ENCODE data around the gene TBCK. TPM values are rescaled to one million over a fixed set of nuclear protein-coding genes. Genes with fewer than 3 reads are reported as not detected.

TBCK gene
- total RNA-seq, 1 experiment from 2014 or later, result 25.5 TPM

DNA sequence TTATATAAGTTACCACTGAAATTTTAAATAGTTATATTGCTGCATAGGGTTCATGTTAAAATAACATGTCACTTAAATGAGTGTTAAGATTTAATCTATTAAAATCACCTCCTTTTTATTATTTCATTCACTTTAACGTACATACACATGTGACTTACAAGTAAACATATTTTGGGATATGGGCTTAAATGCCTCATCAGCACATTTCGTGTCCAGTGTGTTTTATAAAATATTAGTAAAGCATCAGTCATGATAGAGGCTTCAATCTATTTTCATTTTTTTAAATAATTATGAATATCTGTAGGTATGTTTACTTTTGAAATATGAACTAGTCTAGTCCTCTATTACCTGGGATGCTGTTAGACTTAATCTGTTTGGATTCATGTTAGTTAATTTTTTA is 277.1 kb downstream of the TBCK start:
- ChIA-PET CTCF (no interaction called here), POLR2A (ENCODE audit: low non-redundant PET) (no interaction called here)
- no TSS peak for BruUV-seq (replicated peaks)

DNA sequence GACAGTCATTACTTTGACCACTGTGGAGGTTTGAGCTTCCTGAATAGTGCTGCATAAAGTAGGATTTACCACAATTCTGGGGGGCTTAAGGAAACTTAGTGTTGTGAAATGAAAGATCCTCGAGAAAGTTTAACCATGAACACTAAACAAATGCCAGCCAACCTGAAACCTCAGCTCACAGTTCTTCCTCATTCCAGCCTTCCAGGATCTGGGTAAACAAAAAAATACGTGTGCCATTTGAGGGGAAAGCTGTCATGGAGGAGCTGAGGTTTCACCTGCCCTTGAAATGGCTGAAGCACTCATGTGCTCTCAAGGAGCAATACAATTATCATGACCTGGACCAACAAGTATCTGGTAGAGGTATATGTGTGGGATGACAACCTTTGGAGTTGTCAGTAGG is 278.0 kb downstream of the TBCK start:
- CTCF ChIA-PET, result no interaction called here

More for the DNA sequence above, 277.1 kb downstream of the TBCK start:
- TF ChIP-seq, protein P1, sequence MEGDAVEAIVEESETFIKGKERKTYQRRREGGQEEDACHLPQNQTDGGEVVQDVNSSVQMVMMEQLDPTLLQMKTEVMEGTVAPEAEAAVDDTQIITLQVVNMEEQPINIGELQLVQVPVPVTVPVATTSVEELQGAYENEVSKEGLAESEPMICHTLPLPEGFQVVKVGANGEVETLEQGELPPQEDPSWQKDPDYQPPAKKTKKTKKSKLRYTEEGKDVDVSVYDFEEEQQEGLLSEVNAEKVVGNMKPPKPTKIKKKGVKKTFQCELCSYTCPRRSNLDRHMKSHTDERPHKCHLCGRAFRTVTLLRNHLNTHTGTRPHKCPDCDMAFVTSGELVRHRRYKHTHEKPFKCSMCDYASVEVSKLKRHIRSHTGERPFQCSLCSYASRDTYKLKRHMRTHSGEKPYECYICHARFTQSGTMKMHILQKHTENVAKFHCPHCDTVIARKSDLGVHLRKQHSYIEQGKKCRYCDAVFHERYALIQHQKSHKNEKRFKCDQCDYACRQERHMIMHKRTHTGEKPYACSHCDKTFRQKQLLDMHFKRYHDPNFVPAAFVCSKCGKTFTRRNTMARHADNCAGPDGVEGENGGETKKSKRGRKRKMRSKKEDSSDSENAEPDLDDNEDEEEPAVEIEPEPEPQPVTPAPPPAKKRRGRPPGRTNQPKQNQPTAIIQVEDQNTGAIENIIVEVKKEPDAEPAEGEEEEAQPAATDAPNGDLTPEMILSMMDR (conservative IDR thresholded peaks at IDR 0.05; ENCODE audit: low read depth, low read length), result no peak
- no peak for TF ChIP-seq EZH2 (IDR thresholded peaks at IDR 0.05; ENCODE audit: borderline replicate concordance, low read depth, low read length, poor library complexity, severe bottlenecking)
- H3K36me3 ChIP-seq (ENCODE audit: insufficient read depth, low read length, poor library complexity, severe bottlenecking), result no peaks in the 10 kb centered on the region
- H3K4me3 ChIP-seq (ENCODE audit: low read depth, low read length, poor library complexity, severe bottlenecking), result no peak overlapping the region
- H3K9me3 ChIP-seq (ENCODE audit: low read depth, low read length, poor library complexity, severe bottlenecking), result no peaks in the 10 kb centered on the region
- no peak overlapping the region for H3K27ac ChIP-seq (ENCODE audit: low read depth, low read length, poor library complexity, severe bottlenecking)
- H3K4me1 ChIP-seq (ENCODE audit: insufficient read depth, low read length, poor library complexity, severe bottlenecking), result peaks cover 46% of the 10 kb centered on the region
- no peak for DNase-seq (ENCODE audit: low spot score)
- H3K27me3 ChIP-seq (replicated peaks; ENCODE audit: insufficient read depth, low read depth, low read length, poor library complexity), result no peaks in the 10 kb centered on the region
- intact Hi-C loops (cut with micrococcal nuclease; ENCODE audit: unreplicated experiment), result no loop called here

DNA sequence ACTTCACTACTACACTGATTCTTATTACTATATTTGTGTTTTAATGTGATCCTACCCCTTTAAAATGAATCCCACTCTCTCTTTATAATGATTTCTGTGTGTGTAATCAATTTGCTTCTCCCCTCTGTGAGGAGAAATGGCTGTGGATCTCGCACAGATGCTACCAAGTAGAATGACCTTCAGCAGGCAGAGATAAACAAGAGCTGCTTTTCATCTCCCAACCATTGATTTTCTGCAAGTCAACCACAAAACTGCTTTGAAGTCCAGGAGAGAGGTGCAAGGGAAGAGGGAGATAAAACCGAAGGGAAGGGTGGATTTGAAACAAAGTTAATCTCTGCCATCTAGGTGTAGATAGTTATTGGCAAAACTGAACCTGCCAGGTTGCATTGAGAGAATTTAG is 279.2 kb downstream of the TBCK start:
- Histone ChIP-seq H3K9me3 (ENCODE audit: low read depth, low read length, poor library complexity, severe bottlenecking) (no peaks in the 10 kb centered on the region), H3K36me3 (ENCODE audit: insufficient read depth, low read length, poor library complexity, severe bottlenecking) (no peaks in the 10 kb centered on the region), H3K27ac (ENCODE audit: low read depth, low read length, poor library complexity, severe bottlenecking) (no peak overlapping the region), H3K4me1 (ENCODE audit: insufficient read depth, low read length, poor library complexity, severe bottlenecking) (peaks cover 49% of the 10 kb centered on the region), H3K27me3 (replicated peaks; ENCODE audit: insufficient read depth, low read depth, low read length, poor library complexity) (no peaks in the 10 kb centered on the region), H3K4me3 (ENCODE audit: low read depth, low read length, poor library complexity, severe bottlenecking) (no peak overlapping the region)
- ChIA-PET POLR2A (ENCODE audit: low non-redundant PET) (no interaction called here), CTCF (no interaction called here)
- DNase-seq (ENCODE audit: low spot score), result no peak
- BruUV-seq (replicated peaks), result no TSS peak
- intact Hi-C loops (cut with micrococcal nuclease; ENCODE audit: unreplicated experiment), result no loop called here
- TF ChIP-seq, protein P1 (conservative IDR thresholded peaks at IDR 0.05; ENCODE audit: low read depth, low read length), result no peak
- TF ChIP-seq EZH2 (IDR thresholded peaks at IDR 0.05; ENCODE audit: borderline replicate concordance, low read depth, low read length, poor library complexity, severe bottlenecking), result no peak

More for the DNA sequence above, 278.0 kb downstream of the TBCK start:
- DNase-seq (ENCODE audit: low spot score), result no peak
- Histone ChIP-seq H3K9me3 (ENCODE audit: low read depth, low read length, poor library complexity, severe bottlenecking) (no peaks in the 10 kb centered on the region), H3K27me3 (replicated peaks; ENCODE audit: insufficient read depth, low read depth, low read length, poor library complexity) (no peaks in the 10 kb centered on the region), H3K4me3 (ENCODE audit: low read depth, low read length, poor library complexity, severe bottlenecking) (no peak overlapping the region), H3K36me3 (ENCODE audit: insufficient read depth, low read length, poor library complexity, severe bottlenecking) (no peaks in the 10 kb centered on the region), H3K27ac (ENCODE audit: low read depth, low read length, poor library complexity, severe bottlenecking) (no peak overlapping the region), H3K4me1 (ENCODE audit: insufficient read depth, low read length, poor library complexity, severe bottlenecking) (peaks cover 49% of the 10 kb centered on the region)
- no TSS peak for BruUV-seq (replicated peaks)
- intact Hi-C loops (cut with micrococcal nuclease; ENCODE audit: unreplicated experiment), result no loop called here
- POLR2A ChIA-PET (ENCODE audit: low non-redundant PET), result no interaction called here
- TF ChIP-seq, protein P1 (conservative IDR thresholded peaks at IDR 0.05; ENCODE audit: low read depth, low read length), result no peak
- no peak for TF ChIP-seq EZH2 (IDR thresholded peaks at IDR 0.05; ENCODE audit: borderline replicate concordance, low read depth, low read length, poor library complexity, severe bottlenecking)

All from A673 (cell line).